GM19023 (cell line): ENCODE data around the gene SAFB.
"Not testable (repeated sequence)": the region's sequence is repeated elsewhere in the genome, so short reads cannot be mapped to it uniquely, and the experiment has no call there.

Experiments used
- ATAC-seq: cut with Tn5 transposase; IDR thresholded peaks from one replicate; pipeline ENCODE4 v1.9.1; 2021; ENCODE audit warnings: mild to moderate bottlenecking, moderate library complexity; ENCODE audit not compliant: unreplicated experiment

SAFB gene

DNA sequence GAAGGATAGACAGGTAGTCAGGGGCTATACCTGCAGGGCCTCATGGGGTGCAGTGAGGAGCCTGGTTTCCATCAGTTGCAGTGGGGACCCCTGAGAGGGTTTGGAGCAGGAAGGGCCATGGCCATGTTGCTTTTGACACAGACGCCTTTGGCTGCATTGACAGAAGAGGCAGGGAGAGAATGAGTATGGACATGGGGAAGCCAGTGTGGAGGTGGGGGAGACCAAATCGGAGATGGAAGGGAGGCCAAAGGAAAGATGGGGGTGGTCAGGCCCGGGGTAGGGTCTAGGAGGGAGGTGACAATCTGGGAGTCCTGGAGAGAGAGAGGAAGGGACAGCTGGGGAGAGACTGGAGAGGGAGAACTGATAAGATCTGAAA lies 59.2 kb downstream of the SAFB start:
- ATAC-seq: no peak

DNA sequence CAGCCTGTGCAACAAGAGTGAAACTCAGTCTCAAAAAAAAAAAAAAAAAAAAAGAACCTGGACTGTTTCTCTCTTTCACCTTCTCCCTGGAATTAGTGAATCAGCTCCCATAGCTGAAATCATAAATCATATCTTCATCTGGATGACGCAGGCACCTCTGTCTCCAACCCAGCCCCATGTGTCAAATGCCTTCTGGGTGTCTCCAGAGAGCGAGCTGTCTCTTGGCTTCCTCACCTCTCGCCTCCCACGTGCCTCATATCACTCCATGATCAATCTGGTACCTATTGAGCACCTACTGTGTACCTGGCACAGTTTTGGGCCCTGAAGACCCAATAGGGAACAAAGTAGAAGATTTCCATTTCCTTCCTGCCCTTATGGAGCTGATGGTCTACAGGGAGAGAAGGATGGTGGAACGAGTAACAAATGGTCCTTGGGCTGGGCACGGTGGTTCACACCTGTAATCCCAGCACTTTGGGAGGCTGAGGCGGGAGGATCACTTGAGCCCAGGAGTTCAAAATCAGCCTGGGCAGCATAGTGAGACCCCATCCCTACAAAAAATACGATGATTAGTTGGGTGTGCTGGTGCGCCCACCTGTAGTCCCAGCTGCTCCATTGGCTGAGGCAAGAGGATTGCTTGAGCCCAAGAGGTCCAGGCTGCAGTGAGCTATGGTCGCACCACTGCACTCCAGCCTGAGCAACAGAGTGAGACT lies 60.4 kb downstream of the SAFB start:
- ATAC-seq: no peak

DNA sequence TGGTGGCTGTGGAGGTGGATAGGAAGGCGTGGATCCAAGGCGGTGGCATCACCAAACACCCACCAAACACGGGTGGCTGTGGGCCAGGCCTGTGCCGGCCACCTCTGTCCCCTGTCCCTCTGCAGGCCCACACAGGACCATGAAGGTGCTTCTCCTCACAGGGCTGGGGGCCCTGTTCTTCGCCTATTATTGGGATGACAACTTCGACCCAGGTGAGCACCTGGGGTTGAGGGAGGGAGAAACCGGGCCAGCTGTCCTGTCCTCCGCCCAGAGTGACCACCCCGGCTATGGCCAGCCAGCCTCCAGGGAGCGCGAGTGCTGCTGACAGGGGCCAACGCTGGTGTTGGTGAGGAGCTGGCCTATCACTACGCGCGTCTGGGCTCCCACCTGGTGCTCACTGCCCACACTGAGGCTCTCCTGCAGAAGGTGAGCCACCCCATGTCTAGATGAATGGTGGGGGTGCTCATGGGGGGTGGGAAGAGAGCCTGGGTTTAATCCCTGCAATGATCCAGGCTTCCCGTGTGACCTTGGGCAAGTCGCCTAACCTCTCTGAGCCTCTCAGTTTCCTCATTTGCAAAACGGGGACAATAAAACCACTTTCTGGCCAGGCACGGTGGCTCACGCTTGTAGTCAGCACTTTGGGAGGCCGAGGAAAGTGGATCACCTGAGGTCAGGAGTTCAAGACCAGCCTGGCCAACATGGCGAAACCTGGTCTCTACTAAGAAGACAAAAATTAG lies 62.0 kb downstream of the SAFB start:
- no peak for ATAC-seq

DNA sequence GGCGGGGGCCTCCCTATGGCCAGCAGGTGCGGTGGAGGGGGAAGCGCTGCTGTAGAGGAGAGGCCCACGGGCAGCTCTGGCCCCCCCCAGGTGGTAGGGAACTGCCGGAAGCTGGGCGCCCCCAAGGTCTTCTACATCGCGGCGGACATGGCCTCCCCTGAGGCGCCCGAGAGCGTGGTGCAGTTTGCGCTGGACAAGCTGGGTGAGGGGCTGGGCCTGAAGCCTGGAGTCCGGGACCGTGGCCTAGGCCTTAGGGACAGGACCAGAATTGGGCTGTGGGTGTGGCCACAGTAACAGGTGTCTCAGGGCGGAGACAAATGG lies 63.4 kb downstream of the SAFB start:
- no peak for ATAC-seq

DNA sequence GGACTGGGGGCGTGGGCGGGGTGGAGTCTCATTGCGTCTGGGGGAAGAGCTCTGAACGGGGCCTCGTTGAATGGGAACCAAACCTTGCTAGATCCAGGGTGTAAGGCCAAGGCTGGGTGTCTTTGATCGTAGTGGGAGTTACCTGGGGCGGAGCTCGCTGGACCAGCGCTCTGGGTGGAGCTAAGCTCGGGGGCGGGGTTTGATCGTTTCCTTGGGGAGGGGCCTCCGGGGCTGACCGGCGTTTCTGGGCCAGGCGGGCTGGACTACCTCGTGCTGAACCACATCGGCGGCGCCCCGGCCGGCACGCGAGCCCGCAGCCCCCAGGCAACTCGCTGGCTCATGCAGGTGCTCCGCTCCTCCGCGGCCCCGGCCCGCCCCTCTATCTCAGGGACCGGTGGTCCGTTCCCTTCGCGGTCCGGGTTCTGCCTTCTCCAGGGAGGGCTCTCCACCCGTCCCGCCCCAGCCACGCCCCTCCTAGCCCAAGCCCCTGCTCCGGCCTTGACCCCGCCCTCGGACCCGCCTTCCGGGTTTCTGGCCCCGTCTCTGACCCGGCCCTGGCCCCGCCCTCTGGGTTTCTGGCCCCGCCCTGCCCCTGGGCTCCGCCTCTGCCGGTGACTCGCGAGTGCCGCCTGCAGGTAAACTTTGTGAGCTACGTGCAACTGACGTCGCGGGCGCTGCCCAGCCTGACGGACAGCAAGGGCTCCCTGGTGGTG lies 63.9 kb downstream of the SAFB start:
- peak; percentile 66 for ATAC-seq

DNA sequence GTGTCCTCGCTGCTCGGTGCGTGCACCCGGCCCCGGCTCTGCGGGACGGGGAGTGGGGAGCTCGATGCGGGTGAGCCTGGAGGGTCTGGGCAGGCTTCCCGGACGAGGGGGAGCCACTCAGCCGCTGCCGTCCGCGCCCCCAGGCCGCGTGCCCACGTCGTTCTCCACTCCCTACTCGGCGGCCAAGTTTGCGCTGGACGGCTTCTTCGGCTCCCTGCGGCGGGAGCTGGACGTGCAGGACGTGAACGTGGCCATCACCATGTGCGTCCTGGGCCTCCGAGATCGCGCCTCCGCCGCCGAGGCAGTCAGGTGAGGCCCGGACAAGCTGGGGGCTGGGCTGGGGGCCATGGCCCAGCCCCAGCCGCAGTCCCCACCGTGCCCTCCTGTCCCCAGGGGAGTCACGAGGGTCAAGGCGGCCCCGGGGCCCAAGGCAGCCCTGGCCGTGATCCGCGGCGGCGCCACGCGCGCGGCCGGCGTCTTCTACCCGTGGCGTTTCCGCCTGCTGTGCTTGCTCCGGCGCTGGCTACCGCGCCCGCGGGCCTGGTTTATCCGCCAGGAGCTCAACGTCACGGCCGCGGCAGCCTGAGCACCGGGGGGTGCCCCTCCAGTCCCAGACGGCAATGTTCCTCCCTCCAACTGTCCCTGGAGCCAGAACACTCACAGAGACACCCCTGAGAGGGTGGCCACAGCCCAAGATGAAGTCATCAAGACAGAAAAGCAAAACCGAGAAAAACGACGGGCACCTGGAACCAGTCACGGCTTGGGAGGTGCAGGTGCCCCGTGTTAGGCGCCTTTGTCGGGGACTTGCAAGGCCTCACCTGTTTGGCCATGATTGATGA lies 64.7 kb downstream of the SAFB start:
- ATAC-seq: no peak

DNA sequence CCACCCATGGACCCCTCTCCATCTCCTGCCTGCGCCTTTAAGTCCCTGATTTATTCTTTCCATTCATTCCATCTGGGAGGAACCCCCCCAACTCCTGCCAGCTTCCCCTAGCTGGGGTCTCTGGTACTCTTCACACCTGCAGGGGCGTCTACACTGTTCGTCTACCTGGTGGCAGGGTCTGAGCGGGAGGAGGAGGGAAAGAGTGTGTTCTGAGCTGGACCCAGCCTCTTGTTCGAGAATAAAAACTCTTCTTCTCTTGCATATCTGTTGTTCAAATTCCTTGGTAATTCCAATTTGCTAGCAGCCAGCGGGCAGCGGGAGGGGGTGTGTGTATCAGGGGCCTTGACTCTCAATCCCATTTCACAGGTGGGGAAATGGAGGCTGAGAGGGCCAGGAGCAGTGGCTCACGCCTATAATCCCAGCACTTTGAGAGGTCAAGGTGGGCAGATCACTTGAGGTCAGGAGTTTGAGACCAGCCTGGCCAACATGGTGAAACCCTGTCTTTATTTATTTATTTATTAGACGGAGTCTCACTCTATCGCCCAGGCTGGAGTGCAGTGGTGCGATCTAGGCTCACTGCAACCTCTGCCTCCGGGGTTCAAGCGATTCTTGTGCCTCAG lies 65.5 kb downstream of the SAFB start:
- not testable (repeated sequence) for ATAC-seq

DNA sequence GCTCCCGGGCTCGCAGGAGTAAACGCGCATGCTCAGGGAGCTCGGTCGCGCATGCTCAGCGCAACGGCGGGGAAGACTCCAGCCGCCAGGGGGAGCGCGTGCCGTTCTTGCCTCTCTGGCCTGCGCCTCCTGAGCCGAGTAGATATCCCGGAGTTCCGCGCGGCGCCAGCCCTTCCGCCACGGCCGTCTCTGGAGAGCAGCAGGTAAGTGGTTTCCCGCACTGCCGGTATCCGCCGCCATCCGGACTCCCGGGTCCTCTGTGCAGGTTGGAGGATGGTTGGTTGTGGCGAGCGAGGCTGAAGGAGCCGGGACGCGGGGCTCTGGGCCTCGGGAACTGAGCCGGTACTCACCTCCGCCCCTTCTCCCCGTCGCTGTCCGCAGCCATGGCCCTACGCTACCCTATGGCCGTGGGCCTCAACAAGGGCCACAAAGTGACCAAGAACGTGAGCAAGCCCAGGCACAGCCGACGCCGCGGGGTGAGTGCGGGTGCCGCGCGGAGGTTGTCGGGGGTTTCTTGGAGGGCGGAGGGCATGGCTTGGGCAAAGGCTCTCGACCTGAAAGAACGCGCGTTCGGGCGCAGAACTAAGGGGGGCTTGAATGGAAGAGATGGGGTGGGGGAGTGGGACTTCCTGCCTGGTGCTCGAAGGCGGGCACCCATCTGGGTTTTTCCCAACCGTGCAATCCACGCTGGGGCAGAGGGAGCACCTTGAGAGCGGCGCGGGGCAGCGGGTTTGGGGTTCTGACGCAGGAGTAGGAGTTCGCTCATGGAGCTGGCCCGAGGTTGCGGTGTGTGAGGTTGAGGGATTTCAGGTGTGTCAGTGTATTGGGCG lies 67.5 kb downstream of the SAFB start, which contains the start of gene RPL36:
Gene RPL36 (plus strand): TSS at position 171 of the 830 bp plus-strand sequence. CDS start 213 bp downstream, at position 384.
- ATAC-seq: peak; percentile 50

DNA sequence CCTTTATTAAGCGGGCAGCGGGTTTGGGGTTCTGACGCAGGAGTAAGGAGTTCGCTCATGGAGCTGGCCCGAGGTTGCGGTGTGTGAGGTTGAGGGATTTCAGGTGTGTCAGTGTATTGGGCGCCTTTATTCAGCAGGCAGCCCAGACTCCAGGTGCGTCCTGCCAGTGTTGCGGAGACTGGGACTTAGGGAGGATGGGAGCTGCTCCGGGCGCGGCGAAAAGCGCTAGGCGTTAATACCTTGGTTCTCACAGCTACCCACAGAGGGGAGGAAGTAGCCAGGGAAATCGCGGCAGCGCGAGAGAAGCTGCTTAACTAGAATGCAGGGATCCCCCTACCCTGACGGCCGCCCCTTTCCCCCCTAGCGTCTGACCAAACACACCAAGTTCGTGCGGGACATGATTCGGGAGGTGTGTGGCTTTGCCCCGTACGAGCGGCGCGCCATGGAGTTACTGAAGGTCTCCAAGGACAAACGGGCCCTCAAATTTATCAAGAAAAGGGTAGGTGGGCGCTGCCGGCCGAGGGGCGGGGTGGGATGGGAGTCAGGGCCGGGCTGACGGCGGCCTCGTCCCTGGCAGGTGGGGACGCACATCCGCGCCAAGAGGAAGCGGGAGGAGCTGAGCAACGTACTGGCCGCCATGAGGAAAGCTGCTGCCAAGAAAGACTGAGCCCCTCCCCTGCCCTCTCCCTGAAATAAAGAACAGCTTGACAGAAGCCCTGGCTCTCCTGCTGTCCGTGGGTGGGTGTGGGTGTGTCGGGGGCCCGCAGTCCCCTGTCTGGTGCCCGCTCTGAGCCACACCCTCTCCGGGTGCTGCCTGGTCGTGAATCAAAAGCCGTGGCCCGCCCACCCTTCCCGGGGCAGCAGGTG lies 68.3 kb downstream of the SAFB start:
- ATAC-seq: no peak

DNA sequence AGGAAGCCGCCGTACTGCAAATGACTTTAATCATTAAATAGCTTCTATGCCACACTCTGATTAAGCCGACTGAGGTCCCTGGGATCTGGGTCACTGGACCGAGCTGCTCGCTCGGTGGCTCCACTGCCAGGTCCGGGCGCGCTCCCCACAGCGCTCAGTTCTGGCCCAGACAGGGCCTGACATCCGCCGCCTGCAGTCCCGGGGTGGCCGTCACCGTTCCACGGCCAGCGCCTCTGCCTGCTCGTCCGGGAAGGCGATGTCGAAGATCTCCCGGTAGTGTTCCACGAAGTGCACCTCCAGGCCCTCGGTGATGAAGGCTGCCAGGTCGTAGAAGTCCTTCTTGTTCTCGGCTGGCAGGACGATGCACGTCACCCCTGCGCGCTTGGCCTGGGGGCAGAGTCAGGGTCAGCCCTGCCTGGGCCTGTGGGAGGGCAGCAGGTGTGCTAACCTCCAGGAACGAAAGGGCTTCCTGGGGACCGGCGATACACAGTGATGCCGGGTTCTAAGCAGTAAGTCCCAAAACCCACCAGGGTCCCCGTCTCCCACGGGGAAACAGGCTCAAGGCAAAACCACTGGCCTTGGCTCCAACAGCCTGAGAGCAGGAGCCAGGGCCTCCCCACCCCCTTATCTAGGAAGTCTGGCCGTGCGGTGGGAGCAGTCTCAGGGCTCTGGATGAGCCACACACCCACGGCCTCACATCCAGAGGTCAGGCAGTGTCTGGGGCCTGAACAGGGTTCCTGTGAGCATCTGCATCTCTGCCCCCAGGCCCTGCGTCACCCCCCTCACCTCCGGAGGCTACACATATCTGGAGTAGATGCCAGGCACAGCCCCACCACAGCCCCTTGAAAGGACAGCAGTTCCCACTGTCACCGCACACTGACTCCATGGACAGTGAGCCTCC lies 69.2 kb downstream of the SAFB start:
- no peak for ATAC-seq

DNA sequence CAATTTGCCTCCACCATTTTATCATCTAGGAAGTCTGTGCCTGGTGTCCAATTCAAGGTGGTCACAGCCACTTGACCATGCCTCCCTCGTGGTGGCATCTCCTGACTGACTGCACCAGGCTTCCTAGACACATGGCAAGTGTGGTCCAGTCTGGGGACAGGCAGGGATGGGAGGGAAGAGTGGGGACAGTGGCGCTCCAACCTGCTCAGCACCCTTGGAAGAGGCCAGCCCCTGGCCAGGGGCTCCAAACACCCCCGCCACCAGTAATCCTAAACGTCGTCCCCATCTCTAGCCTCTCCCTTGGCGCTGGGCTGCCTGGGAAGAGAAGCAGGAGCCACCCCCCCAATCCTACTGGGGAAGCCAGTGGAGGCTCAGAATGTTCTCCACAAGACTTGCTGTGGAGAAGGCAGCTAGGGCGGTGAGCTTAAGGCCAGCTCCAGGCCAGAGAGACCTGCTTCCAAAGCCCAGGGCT lies 69.9 kb downstream of the SAFB start:
- ATAC-seq: no peak

DNA sequence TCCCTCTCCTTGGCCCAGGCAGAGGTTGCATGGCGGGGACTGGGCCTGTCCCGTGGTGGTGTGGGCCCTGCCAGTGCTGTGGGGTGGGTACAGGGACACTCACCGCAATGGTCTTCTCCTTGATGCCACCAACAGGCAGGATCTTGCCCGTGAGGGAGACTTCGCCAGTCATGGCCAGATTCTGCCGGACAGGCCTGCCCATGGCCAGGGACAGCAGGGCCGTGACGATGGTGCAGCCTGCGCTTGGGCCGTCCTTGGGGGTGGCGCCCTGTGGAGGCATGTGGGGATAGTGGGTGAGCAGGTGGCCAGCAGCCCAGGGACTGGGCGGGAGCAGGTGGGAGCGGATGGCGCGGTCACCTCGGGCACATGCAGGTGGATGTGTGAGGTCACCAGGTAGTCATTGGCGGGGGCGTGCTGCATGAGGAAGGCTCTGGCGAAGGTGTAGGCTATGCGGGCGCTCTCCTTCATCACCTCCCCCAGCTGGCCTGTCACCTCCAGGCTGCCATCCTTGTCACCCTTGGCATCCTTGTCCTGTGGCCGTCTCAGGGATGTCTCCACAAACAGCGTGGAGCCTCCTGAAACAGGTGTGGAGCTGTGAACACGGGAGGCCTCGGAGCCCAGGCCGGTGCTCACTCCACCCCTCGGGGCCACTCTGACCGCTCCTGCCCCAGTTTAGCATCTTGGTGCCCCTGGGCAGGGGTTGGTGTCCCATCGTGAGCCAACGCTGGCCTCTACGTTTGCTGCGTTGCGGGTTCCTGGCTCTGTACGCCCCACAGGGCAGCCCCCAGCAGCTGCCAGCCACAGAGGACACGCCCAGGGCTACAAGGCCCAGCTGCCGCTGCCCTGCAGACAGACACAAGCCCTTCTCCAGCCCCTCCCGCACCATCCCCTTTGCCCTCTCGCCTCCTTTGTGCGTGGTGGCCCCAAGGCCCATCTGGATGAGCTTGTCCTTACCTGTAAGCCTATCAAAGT lies 70.6 kb downstream of the SAFB start:
- no peak for ATAC-seq

DNA sequence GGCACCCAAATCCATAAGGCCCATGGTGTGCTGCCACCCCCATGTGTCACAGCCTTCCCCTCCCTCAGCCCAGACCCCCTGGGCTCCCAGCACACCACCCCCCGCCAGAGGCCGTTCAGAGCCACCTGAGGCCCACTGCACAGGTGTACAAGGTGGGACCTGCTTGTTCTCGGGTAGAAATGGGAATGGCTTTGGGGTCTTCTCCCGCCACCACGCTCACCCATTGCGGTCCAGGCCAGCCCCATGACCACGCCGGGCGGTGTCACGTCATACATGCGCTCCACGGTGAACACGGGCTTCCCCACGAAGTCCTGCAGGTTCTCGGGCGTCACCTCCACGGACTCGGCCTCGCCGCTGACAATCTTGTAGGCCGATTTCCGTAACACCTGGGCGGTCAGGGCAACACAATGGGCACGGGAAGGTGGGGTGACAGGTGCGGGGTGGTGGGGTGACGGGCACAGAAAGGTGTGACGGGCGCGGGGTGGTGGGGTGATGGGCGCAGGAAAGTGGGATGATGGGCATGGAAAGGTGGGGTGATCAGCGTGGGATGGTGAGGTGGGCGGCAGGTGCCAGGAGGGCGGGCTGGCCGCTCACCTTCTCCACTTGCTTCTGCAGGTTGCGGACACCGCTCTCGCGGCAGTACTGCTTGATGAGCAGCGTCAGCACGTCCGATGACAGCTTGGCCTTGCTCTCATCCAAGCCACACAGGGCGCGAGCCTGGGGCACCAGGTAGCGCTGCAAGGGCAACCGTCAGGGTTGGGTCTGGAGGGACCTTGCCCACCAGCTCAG lies 71.5 kb downstream of the SAFB start:
- no peak for ATAC-seq

DNA sequence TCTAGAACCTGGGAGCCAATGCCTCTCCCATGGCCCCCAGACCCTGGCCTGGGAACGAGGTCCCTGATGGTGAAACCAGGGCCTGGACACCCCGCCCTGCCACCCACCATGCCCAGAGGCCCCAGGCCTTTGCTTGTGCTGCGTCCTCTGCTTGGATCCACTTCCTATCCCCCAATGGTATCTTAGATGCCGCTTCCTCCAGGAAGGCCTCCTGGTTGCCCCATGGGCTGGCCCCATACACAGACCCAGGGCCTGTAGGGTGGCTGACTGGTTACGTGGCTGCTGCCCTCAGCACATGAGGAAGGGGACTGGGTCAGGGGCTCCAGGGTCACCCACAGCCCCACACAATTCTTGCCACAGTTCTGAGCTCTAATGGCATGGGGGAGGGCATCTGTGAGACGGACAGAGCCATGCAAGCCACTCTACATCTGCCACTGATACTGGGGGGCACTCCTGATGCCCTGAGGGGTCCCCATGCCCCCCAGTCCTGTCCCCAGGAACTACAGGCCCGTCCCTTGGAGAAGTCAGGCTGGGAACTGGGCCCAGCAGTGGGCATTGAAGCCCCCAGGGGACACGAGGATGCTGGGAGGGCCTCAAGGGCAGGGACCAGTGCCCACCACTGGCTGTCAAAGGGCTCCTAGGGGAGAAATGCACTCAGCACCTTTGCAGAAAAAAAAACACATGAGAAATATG lies 72.2 kb downstream of the SAFB start:
- no peak for ATAC-seq

DNA sequence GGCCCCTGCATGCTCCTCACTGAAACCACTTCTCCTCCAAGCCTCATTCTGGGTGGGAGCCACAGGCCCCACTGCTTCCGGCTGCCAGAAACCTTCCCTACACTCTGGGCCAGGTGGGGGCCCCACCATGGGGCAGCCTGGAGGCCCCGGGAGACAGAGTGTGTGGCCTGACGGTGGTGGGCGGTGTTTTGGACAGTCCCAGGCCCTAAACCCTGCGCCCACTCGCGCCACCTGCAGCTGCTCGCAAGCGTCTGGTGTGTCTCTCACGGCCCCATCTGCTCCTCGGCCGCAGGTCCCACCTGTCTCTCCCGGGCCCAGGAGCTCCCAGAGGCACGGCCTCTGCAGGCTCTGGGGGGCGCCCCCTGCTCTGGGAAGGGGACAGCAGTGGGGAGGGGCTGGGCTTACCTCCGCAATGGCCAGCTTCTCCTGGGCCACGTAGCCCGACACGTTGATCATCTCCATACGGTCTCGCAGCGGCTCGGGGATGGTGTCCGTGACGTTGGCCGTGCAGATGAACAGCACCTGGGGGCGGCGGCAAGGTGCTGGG lies 72.8 kb downstream of the SAFB start:
- ATAC-seq: no peak
